GM18868 (cell line): ENCODE measurements around the gene HNRNPA3.
A peak's percentile ranks its signal among the peaks of the same experiment; 100 is the strongest.
"Not testable (repeated sequence)": the region's sequence is repeated elsewhere in the genome, so short reads cannot be mapped to it uniquely, and the experiment has no call there.

Experiments
- ATAC-seq: cut with Tn5 transposase; IDR thresholded peaks from one replicate; pipeline ENCODE4 v1.9.1; 2021; ENCODE audit warnings: mild to moderate bottlenecking, moderate library complexity; ENCODE audit not compliant: unreplicated experiment

Gene HNRNPA3

GRCh38 chr2:177232098-177232704 lies 19.6 kb downstream of the HNRNPA3 start:
- no peak for ATAC-seq

GRCh38 chr2:177234267-177234666 lies 21.7 kb downstream of the HNRNPA3 start:
- ATAC-seq, result no peak

GRCh38 chr2:177235855-177236437 lies 23.4 kb downstream of the HNRNPA3 start:
- ATAC-seq, result no peak

- no peak for ATAC-seq
These were observed 25.3 kb downstream of the HNRNPA3 start for GRCh38 chr2:177237932-177238331.

GRCh38 chr2:177239053-177239452 lies 26.5 kb downstream of the HNRNPA3 start:
- no peak for ATAC-seq

- ATAC-seq, result peak; percentile 83
These were observed 27.5 kb downstream of the HNRNPA3 start for GRCh38 chr2:177239932-177240630.

- no peak for ATAC-seq
These were observed 29.1 kb downstream of the HNRNPA3 start for GRCh38 chr2:177241711-177242120.

- ATAC-seq, result no peak
These were observed 29.8 kb downstream of the HNRNPA3 start for GRCh38 chr2:177242121-177242987.

GRCh38 chr2:177243073-177243472 lies 30.5 kb downstream of the HNRNPA3 start:
- ATAC-seq, result no peak

- no peak for ATAC-seq
These were observed 30.9 kb downstream of the HNRNPA3 start for GRCh38 chr2:177243476-177243875.

GRCh38 chr2:177244244-177244771 lies 31.7 kb downstream of the HNRNPA3 start:
- no peak for ATAC-seq

GRCh38 chr2:177245010-177245422 lies 32.4 kb downstream of the HNRNPA3 start:
- no peak for ATAC-seq

GRCh38 chr2:177246000-177246399 lies 33.4 kb downstream of the HNRNPA3 start:
- no peak for ATAC-seq

GRCh38 chr2:177246523-177247030 lies 34.0 kb downstream of the HNRNPA3 start:
- not testable (repeated sequence) for ATAC-seq

GRCh38 chr2:177247693-177248262 lies 35.2 kb downstream of the HNRNPA3 start:
- no peak for ATAC-seq

- no peak for ATAC-seq
These were observed 36.4 kb downstream of the HNRNPA3 start for GRCh38 chr2:177249038-177249437.

GRCh38 chr2:177250461-177250860 lies 37.9 kb downstream of the HNRNPA3 start:
- ATAC-seq, result no peak

- no peak for ATAC-seq
These were observed 38.6 kb downstream of the HNRNPA3 start for GRCh38 chr2:177251165-177251542.

GRCh38 chr2:177252808-177253531 lies 40.4 kb downstream of the HNRNPA3 start:
- ATAC-seq, result no peak

- no peak for ATAC-seq
These were observed 41.1 kb downstream of the HNRNPA3 start for GRCh38 chr2:177253704-177254103.
